Neural cell (in vitro differentiated cells): ENCODE results near the gene HTATSF1. TPM values are rescaled to one million over a fixed set of nuclear protein-coding genes. Genes with fewer than 3 reads are reported as not detected.

Experiments
- H2AFZ ChIP-seq: fragments of 200-600, 300-800 bp; sonication (generic), shearing (Covaris generic); 2 replicates; pipeline ENCODE4 v1.6.0; 2014; ENCODE audit warnings: low read depth, mild to moderate bottlenecking, antibody characterized with exemption, low read length, moderate library complexity
- H3F3A ChIP-seq: fragments of 200-600 bp; shearing (Covaris generic); 2 replicates; pipeline ENCODE4 v1.6.1; 2016; ENCODE audit warnings: mild to moderate bottlenecking, moderate library complexity, mixed read lengths, antibody characterized with exemption, low read length; ENCODE audit not compliant: insufficient read depth, poor library complexity, severe bottlenecking
- H3K27ac ChIP-seq: fragments of 200-600, 300-800 bp; sonication (generic), shearing (Covaris generic); 2 replicates; pipeline ENCODE4 v1.5.1; 2014; ENCODE audit warnings: mild to moderate bottlenecking, low read length, moderate library complexity
- H3K27me3 ChIP-seq: fragments of 300-800, 200-600 bp; sonication (generic), shearing (Covaris generic); 2 replicates; pipeline ENCODE4 v1.6.0; 2014; ENCODE audit warnings: mild to moderate bottlenecking, low read depth, low read length, moderate library complexity; ENCODE audit not compliant: insufficient read depth
- H3K36me3 ChIP-seq: fragments of 300-800, 200-600 bp; sonication (generic), shearing (Covaris generic); 2 replicates; pipeline ENCODE4 v1.5.1; 2014; ENCODE audit warnings: mild to moderate bottlenecking, antibody characterized with exemption, low read length, moderate library complexity; ENCODE audit not compliant: insufficient read depth
- H3K4me2 ChIP-seq: fragments of 300-800, 200-600 bp; sonication (generic), shearing (Covaris generic); 2 replicates; pipeline ENCODE4 v1.6.0; 2014; ENCODE audit warnings: mild to moderate bottlenecking, low read length
- H3K4me3 ChIP-seq: fragments of 300-800, 200-600 bp; sonication (generic), shearing (Covaris generic); 2 replicates; pipeline ENCODE4 v1.5.1; 2014; ENCODE audit warnings: mild to moderate bottlenecking, low read length, moderate library complexity
- H3K79me2 ChIP-seq: fragments of 200-600 bp; shearing (Covaris generic); replicated peaks from 2 replicates; pipeline ENCODE4 v1.6.0; 2014; ENCODE audit warnings: mild to moderate bottlenecking, low read length, moderate library complexity; ENCODE audit not compliant: insufficient read depth
- H3K9ac ChIP-seq: fragments of 300-800, 200-600 bp; sonication (generic), shearing (Covaris generic); 2 replicates; pipeline ENCODE4 v1.6.1; 2016; ENCODE audit warnings: mild to moderate bottlenecking, low read length, mixed read lengths
- H3K9me2 ChIP-seq: fragments of 200-600 bp; shearing (Covaris generic); 2 replicates; pipeline ENCODE4 v1.6.1; 2016; ENCODE audit warnings: mild to moderate bottlenecking, low read length, mixed read lengths; ENCODE audit not compliant: insufficient read depth
- H3K9me3 ChIP-seq: fragments of 200-600, 300-800 bp; sonication (generic), shearing (Covaris generic); 2 replicates; pipeline ENCODE4 v1.6.1; 2016; ENCODE audit warnings: mild to moderate bottlenecking, mixed run types, low read length, moderate library complexity, mixed read lengths
- H4K20me1 ChIP-seq: fragments of 200-600 bp; shearing (Covaris generic); 2 replicates; pipeline ENCODE4 v1.6.1; 2016; ENCODE audit warnings: mild to moderate bottlenecking, mixed run types; ENCODE audit not compliant: insufficient read depth
- EP300 ChIP-seq: fragments of 450-650 bp; conservative IDR thresholded peaks from 2 replicates; pipeline ENCODE4 v1.6.1; 2014; ENCODE audit warnings: antibody characterized with exemption, mild to moderate bottlenecking, moderate library complexity; ENCODE audit not compliant: poor library complexity, severe bottlenecking
- EZH2 ChIP-seq: fragments of 200-600, 300-800 bp; shearing (Covaris generic), sonication (generic); IDR thresholded peaks from 2 replicates; pipeline ENCODE4 v1.6.1; 2014; ENCODE audit warnings: antibody characterized with exemption, low read length, borderline replicate concordance, mild to moderate bottlenecking; ENCODE audit not compliant: insufficient read depth, poor library complexity, severe bottlenecking
- MXI1 ChIP-seq: fragments of 450-650 bp; conservative IDR thresholded peaks from 2 replicates; pipeline ENCODE4 v1.6.1; 2014; ENCODE audit warnings: antibody characterized with exemption, mild to moderate bottlenecking; ENCODE audit not compliant: poor library complexity, severe bottlenecking
- POLR2AphosphoS5 ChIP-seq: IDR thresholded peaks from 2 replicates; pipeline ENCODE4 v1.6.1; 2012
- RAD21 ChIP-seq: fragments of 450-650 bp; conservative IDR thresholded peaks from 2 replicates; pipeline ENCODE4 v1.6.1; 2014; ENCODE audit warnings: antibody characterized with exemption, mild to moderate bottlenecking, moderate library complexity
- SMC3 ChIP-seq: fragments of 450-650 bp; conservative IDR thresholded peaks from 2 replicates; pipeline ENCODE4 v1.6.1; 2014; ENCODE audit warnings: antibody characterized with exemption, mild to moderate bottlenecking, moderate library complexity; ENCODE audit not compliant: poor library complexity
- TAF1 ChIP-seq: IDR thresholded peaks from 2 replicates; pipeline ENCODE4 v1.6.1; 2012; ENCODE audit warnings: low read depth
- polyA plus RNA-seq: library from polyadenylated mRNA; depleted of rRNA; stranded (reverse); fragments of >200 nt; gene quantifications from 2 replicates; pipeline ENCODE4 v1.2.3, GENCODE V29; 2014
- TF ChIP-seq, protein P1 (sequence below): fragments of 450-650 bp; IDR thresholded peaks from 2 replicates; pipeline ENCODE4 v1.5.1; 2014; ENCODE audit warnings: antibody characterized with exemption, mild to moderate bottlenecking, moderate library complexity; ENCODE audit not compliant: poor library complexity, severe bottlenecking
- TF ChIP-seq, protein P2 (sequence below): IDR thresholded peaks from 2 replicates; pipeline ENCODE4 v1.6.1; 2012; ENCODE audit warnings: borderline replicate concordance

Gene HTATSF1
- polyA plus RNA-seq, 1 donor from 2014 or later, result 137 TPM

DNA sequence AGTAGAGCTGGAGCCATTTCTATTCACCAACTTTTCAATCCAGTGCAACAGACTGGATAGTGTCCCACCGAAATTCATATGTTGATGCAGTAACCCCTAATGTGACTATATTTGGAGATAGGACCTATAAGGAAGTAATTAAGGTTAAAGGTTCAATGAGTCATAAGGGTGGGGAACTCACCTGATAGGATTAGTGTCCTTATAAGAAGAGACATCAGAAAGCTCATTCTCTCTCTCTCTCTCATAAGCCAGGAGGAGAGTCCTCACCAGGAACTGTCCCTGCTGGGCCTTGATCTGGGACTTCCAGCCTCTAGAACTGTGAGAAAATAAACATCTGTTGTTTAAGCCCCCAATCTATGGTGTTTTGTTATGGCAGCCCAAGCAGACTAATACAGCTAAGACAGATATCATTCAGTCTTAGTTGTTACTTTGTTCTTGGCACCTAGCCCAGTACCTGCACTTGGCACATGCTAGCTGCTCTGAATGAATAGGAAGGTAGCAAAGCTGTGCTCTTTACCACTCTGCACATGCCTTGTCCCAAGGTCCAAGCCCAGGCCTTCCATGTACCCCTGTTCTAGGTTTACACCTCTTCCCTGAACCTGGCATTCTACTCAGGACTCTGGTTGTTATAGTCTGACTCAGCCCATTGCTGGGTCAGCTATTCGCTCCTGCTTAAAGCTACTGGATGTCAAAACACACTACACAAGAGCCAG lies 28.8 kb upstream of the HTATSF1 start:
- no peak overlapping the region for H3K4me3 ChIP-seq
- no peaks in the 10 kb centered on the region for H3K27me3 ChIP-seq
- TF ChIP-seq SMC3 (no peak), EP300 (no peak), EZH2 (no peak), MXI1 (no peak), TAF1 (no peak), POLR2AphosphoS5 (no peak), RAD21 (no peak)
- TF ChIP-seq, protein P1, sequence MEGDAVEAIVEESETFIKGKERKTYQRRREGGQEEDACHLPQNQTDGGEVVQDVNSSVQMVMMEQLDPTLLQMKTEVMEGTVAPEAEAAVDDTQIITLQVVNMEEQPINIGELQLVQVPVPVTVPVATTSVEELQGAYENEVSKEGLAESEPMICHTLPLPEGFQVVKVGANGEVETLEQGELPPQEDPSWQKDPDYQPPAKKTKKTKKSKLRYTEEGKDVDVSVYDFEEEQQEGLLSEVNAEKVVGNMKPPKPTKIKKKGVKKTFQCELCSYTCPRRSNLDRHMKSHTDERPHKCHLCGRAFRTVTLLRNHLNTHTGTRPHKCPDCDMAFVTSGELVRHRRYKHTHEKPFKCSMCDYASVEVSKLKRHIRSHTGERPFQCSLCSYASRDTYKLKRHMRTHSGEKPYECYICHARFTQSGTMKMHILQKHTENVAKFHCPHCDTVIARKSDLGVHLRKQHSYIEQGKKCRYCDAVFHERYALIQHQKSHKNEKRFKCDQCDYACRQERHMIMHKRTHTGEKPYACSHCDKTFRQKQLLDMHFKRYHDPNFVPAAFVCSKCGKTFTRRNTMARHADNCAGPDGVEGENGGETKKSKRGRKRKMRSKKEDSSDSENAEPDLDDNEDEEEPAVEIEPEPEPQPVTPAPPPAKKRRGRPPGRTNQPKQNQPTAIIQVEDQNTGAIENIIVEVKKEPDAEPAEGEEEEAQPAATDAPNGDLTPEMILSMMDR, result no peak
- TF ChIP-seq, protein P2, sequence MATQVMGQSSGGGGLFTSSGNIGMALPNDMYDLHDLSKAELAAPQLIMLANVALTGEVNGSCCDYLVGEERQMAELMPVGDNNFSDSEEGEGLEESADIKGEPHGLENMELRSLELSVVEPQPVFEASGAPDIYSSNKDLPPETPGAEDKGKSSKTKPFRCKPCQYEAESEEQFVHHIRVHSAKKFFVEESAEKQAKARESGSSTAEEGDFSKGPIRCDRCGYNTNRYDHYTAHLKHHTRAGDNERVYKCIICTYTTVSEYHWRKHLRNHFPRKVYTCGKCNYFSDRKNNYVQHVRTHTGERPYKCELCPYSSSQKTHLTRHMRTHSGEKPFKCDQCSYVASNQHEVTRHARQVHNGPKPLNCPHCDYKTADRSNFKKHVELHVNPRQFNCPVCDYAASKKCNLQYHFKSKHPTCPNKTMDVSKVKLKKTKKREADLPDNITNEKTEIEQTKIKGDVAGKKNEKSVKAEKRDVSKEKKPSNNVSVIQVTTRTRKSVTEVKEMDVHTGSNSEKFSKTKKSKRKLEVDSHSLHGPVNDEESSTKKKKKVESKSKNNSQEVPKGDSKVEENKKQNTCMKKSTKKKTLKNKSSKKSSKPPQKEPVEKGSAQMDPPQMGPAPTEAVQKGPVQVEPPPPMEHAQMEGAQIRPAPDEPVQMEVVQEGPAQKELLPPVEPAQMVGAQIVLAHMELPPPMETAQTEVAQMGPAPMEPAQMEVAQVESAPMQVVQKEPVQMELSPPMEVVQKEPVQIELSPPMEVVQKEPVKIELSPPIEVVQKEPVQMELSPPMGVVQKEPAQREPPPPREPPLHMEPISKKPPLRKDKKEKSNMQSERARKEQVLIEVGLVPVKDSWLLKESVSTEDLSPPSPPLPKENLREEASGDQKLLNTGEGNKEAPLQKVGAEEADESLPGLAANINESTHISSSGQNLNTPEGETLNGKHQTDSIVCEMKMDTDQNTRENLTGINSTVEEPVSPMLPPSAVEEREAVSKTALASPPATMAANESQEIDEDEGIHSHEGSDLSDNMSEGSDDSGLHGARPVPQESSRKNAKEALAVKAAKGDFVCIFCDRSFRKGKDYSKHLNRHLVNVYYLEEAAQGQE, result no peak
- H3K36me3 ChIP-seq, result no peaks in the 10 kb centered on the region
- no peak overlapping the region for H2AFZ ChIP-seq
- H3K27ac ChIP-seq, result no peak overlapping the region
- no peak overlapping the region for H3K9ac ChIP-seq
- no peaks in the 10 kb centered on the region for H3K79me2 ChIP-seq
- H3K9me2 ChIP-seq, result no peaks in the 10 kb centered on the region
- no peaks in the 10 kb centered on the region for H4K20me1 ChIP-seq
- H3K4me2 ChIP-seq, result no peak overlapping the region
- no peaks in the 10 kb centered on the region for H3K9me3 ChIP-seq
- H3F3A ChIP-seq, result no peaks in the 10 kb centered on the region

DNA sequence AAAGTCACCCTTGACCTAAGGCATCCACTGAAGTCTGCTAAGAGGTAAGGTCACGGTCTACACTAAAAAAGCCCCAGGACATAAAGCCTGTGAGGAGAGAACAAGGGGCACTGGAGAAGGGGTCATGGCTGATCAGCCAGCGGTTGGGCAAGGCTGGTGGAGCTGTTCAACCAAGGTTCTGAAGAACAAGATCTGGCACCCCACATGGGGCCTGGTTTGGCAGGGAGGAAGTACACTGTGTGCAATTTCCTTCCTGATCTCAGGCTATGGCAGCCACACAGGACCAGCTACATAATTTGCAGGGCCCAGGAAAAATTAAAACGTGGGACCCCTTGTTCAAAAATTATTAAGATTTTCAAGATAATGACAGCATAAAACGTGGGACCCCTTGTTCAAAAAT lies 23.7 kb upstream of the HTATSF1 start:
- no peaks in the 10 kb centered on the region for H3K79me2 ChIP-seq
- H2AFZ ChIP-seq, result no peak overlapping the region
- H3K9me3 ChIP-seq, result no peaks in the 10 kb centered on the region
- H3K4me3 ChIP-seq, result no peak overlapping the region
- TF ChIP-seq EZH2, result no peak
- TF ChIP-seq EP300, result no peak
- TF ChIP-seq RAD21, result no peak
- TF ChIP-seq, protein P1, result no peak
- TF ChIP-seq, protein P2, result no peak
- TF ChIP-seq POLR2AphosphoS5, result no peak
- H4K20me1 ChIP-seq, result no peaks in the 10 kb centered on the region
- no peaks in the 10 kb centered on the region for H3F3A ChIP-seq
- no peaks in the 10 kb centered on the region for H3K27me3 ChIP-seq
- no peaks in the 10 kb centered on the region for H3K36me3 ChIP-seq
- H3K9me2 ChIP-seq, result no peaks in the 10 kb centered on the region
- H3K27ac ChIP-seq, result no peak overlapping the region
- H3K9ac ChIP-seq, result no peak overlapping the region
- no peak overlapping the region for H3K4me2 ChIP-seq
